Panc1 (cell line): Measurements from ENCODE around the gene ARFGAP1.

ENCODE experiments used
- CTCF ChIP-seq: fragments of 450-650 bp; IDR thresholded peaks from 2 replicates; pipeline ENCODE4 v1.5.1; 2017; ENCODE audit warnings: mild to moderate bottlenecking
- POLR2AphosphoS5 ChIP-seq: IDR thresholded peaks from 2 replicates; pipeline ENCODE4 v1.6.1; 2012; ENCODE audit warnings: mild to moderate bottlenecking, low read depth, low read length, moderate library complexity
- REST ChIP-seq, 2 experiments: IDR thresholded peaks; 2 replicates each; pipeline ENCODE4 v1.6.1; 2011 to 2012; ENCODE audit warnings: low read depth in 2 of 2, control low read depth in 1 of 2, low read length in 1 of 2, mild to moderate bottlenecking in 1 of 2, moderate library complexity in 1 of 2; ENCODE audit not compliant: insufficient read depth in 1 of 2
- SIN3A ChIP-seq: IDR thresholded peaks from 2 replicates; pipeline ENCODE4 v1.6.1; 2012; ENCODE audit warnings: low read depth, mild to moderate bottlenecking, low read length, moderate library complexity, borderline replicate concordance; ENCODE audit not compliant: insufficient read depth
- TCF7L2 ChIP-seq: IDR thresholded peaks from 2 replicates; pipeline ENCODE4 v1.6.1; 2011; ENCODE audit warnings: mild to moderate bottlenecking, low read depth, low read length, inconsistent platforms

- TF ChIP-seq TCF7L2 (no peak), CTCF (no peak), POLR2AphosphoS5 (no peak), SIN3A (no peak), REST (IDR thresholded peaks at IDR 0.05; ENCODE audit: insufficient read depth in 1 of 2, low read depth in 2 of 2, low read length in 1 of 2) (no peak)
Observed at GRCh38 chr20:63260521-63260920, 12.1 kb upstream of the ARFGAP1 start.
